ENCODE measurements around the gene COX6A2.

Gene COX6A2

GRCh38 chr16:31435341-31436220 lies 7.4 kb upstream of the COX6A2 start:
- Histone ChIP-seq H4K8ac (ENCODE audit: low read depth, low read length) (no peak overlapping the region), H2BK15ac (replicated peaks; ENCODE audit: low read depth) (no peak overlapping the region), H3K9ac (ENCODE audit: low read length) (no peak overlapping the region), H3K79me1 (ENCODE audit: low read length) (no peaks in the 10 kb centered on the region), H3K56ac (ENCODE audit: low read length) (no peak overlapping the region), H4K5ac (ENCODE audit: low read length) (no peak overlapping the region), H2BK5ac (ENCODE audit: low read length) (no peak overlapping the region), H3K27ac (ENCODE audit: low read depth, low read length) (no peak overlapping the region), H2AK5ac (ENCODE audit: low read length) (no peak overlapping the region), H3K27me3 (ENCODE audit: insufficient read depth, low read length, poor library complexity) (no peaks in the 10 kb centered on the region), H3K36me3 (ENCODE audit: control insufficient read depth, insufficient read depth, low read length) (no peaks in the 10 kb centered on the region), H3K4ac (ENCODE audit: low read depth, low read length) (no peak overlapping the region), H3K4me2 (ENCODE audit: low read length) (no peak overlapping the region), H3K4me3 (ENCODE audit: low read length) (no peak overlapping the region), H3K23ac (ENCODE audit: low read length) (no peak overlapping the region), H3K18ac (ENCODE audit: low read length) (no peak overlapping the region), H3K4me1 (ENCODE audit: control insufficient read depth, low read depth, low read length) (no peaks in the 10 kb centered on the region), H3K79me2 (ENCODE audit: control insufficient read depth, insufficient read depth, low read length) (no peaks in the 10 kb centered on the region), H2BK120ac (ENCODE audit: low read depth, low read length) (no peak overlapping the region)
- no CpG with 5 or more reads among the region's 47 CpGs for WGBS (ENCODE audit: extremely low coverage, insufficient coverage, low lambda C conversion rate)
- DNase-seq, result no peak

GRCh38 chr16:31430380-31431052 lies 2.4 kb upstream of the COX6A2 start:
- Histone ChIP-seq H4K5ac (ENCODE audit: low read length) (no peak overlapping the region), H3K4me3 (ENCODE audit: low read length) (no peak overlapping the region), H3K79me1 (ENCODE audit: low read length) (no peaks in the 10 kb centered on the region)

GRCh38 chr16:31429796-31430195 lies 1.6 kb upstream of the COX6A2 start:
- Histone ChIP-seq H3K4me2 (ENCODE audit: low read length) (no peak overlapping the region), H4K8ac (ENCODE audit: low read depth, low read length) (no peak overlapping the region), H3K27me3 (ENCODE audit: insufficient read depth, low read length, poor library complexity) (peaks cover 5% of the 10 kb centered on the region), H3K9ac (ENCODE audit: low read length) (no peak overlapping the region), H3K4ac (ENCODE audit: low read depth, low read length) (no peak overlapping the region), H3K56ac (ENCODE audit: low read length) (no peak overlapping the region), H3K36me3 (ENCODE audit: control insufficient read depth, insufficient read depth, low read length) (no peaks in the 10 kb centered on the region), H2BK15ac (replicated peaks; ENCODE audit: low read depth) (no peak overlapping the region), H3K79me2 (ENCODE audit: control insufficient read depth, insufficient read depth, low read length) (no peaks in the 10 kb centered on the region), H2AK5ac (ENCODE audit: low read length) (no peak overlapping the region), H2BK120ac (ENCODE audit: low read depth, low read length) (no peak overlapping the region), H4K5ac (ENCODE audit: low read length) (no peak overlapping the region), H3K27ac (ENCODE audit: low read depth, low read length) (no peak overlapping the region), H3K4me1 (ENCODE audit: control insufficient read depth, low read depth, low read length) (no peaks in the 10 kb centered on the region), H3K18ac (ENCODE audit: low read length) (no peak overlapping the region), H3K23ac (ENCODE audit: low read length) (no peak overlapping the region), H3K79me1 (ENCODE audit: low read length) (no peaks in the 10 kb centered on the region), H3K4me3 (ENCODE audit: low read length) (no peak overlapping the region), H2BK5ac (ENCODE audit: low read length) (no peak overlapping the region)
- no CpG with 5 or more reads among the region's 3 CpGs for WGBS (ENCODE audit: extremely low coverage, insufficient coverage, low lambda C conversion rate)
- no peak for DNase-seq

More at GRCh38 chr16:31430380-31431052, 2.4 kb upstream of the COX6A2 start:
- Histone ChIP-seq H3K9ac (ENCODE audit: low read length) (no peak overlapping the region), H2BK5ac (ENCODE audit: low read length) (no peak overlapping the region), H3K79me2 (ENCODE audit: control insufficient read depth, insufficient read depth, low read length) (no peaks in the 10 kb centered on the region), H3K36me3 (ENCODE audit: control insufficient read depth, insufficient read depth, low read length) (no peaks in the 10 kb centered on the region), H3K18ac (ENCODE audit: low read length) (no peak overlapping the region), H3K23ac (ENCODE audit: low read length) (no peak overlapping the region), H3K27ac (ENCODE audit: low read depth, low read length) (no peak overlapping the region), H3K27me3 (ENCODE audit: insufficient read depth, low read length, poor library complexity) (peaks cover 5% of the 10 kb centered on the region), H3K4ac (ENCODE audit: low read depth, low read length) (no peak overlapping the region), H3K56ac (ENCODE audit: low read length) (no peak overlapping the region), H2BK15ac (replicated peaks; ENCODE audit: low read depth) (no peak overlapping the region), H2BK120ac (ENCODE audit: low read depth, low read length) (no peak overlapping the region), H3K4me2 (ENCODE audit: low read length) (no peak overlapping the region), H3K4me1 (ENCODE audit: control insufficient read depth, low read depth, low read length) (no peaks in the 10 kb centered on the region), H2AK5ac (ENCODE audit: low read length) (no peak overlapping the region), H4K8ac (ENCODE audit: low read depth, low read length) (no peak overlapping the region)
- no peak for DNase-seq
- WGBS (ENCODE audit: extremely low coverage, insufficient coverage, low lambda C conversion rate), result no CpG with 5 or more reads among the region's 5 CpGs

GRCh38 chr16:31429314-31429713 lies 1.2 kb upstream of the COX6A2 start:
- no CpG with 5 or more reads among the region's 1 CpG for WGBS (ENCODE audit: extremely low coverage, insufficient coverage, low lambda C conversion rate)
- Histone ChIP-seq H3K79me1 (ENCODE audit: low read length) (no peaks in the 10 kb centered on the region), H2BK120ac (ENCODE audit: low read depth, low read length) (no peak overlapping the region), H4K5ac (ENCODE audit: low read length) (no peak overlapping the region), H4K8ac (ENCODE audit: low read depth, low read length) (no peak overlapping the region), H3K4me1 (ENCODE audit: control insufficient read depth, low read depth, low read length) (no peaks in the 10 kb centered on the region), H3K4ac (ENCODE audit: low read depth, low read length) (no peak overlapping the region), H2BK5ac (ENCODE audit: low read length) (no peak overlapping the region), H3K56ac (ENCODE audit: low read length) (no peak overlapping the region), H2BK15ac (replicated peaks; ENCODE audit: low read depth) (no peak overlapping the region), H3K9ac (ENCODE audit: low read length) (no peak overlapping the region), H2AK5ac (ENCODE audit: low read length) (no peak overlapping the region), H3K36me3 (ENCODE audit: control insufficient read depth, insufficient read depth, low read length) (no peaks in the 10 kb centered on the region), H3K18ac (ENCODE audit: low read length) (no peak overlapping the region), H3K79me2 (ENCODE audit: control insufficient read depth, insufficient read depth, low read length) (no peaks in the 10 kb centered on the region), H3K27me3 (ENCODE audit: insufficient read depth, low read length, poor library complexity) (peaks cover 5% of the 10 kb centered on the region), H3K4me2 (ENCODE audit: low read length) (no peak overlapping the region), H3K4me3 (ENCODE audit: low read length) (no peak overlapping the region), H3K27ac (ENCODE audit: low read depth, low read length) (no peak overlapping the region), H3K23ac (ENCODE audit: low read length) (no peak overlapping the region)
- no peak for DNase-seq

GRCh38 chr16:31428638-31429247 lies 583 bp upstream of the COX6A2 start:
- H3K4ac ChIP-seq (ENCODE audit: low read depth, low read length), result no peak overlapping the region
- no peaks in the 10 kb centered on the region for H3K79me2 ChIP-seq (ENCODE audit: control insufficient read depth, insufficient read depth, low read length)
- H3K27ac ChIP-seq (ENCODE audit: low read depth, low read length), result no peak overlapping the region
- H3K36me3 ChIP-seq (ENCODE audit: control insufficient read depth, insufficient read depth, low read length), result no peaks in the 10 kb centered on the region
- H3K56ac ChIP-seq (ENCODE audit: low read length), result no peak overlapping the region
- no peak overlapping the region for H4K5ac ChIP-seq (ENCODE audit: low read length)
- DNase-seq, result no peak
- peaks cover 5% of the 10 kb centered on the region for H3K27me3 ChIP-seq (ENCODE audit: insufficient read depth, low read length, poor library complexity)
- no peak overlapping the region for H2AK5ac ChIP-seq (ENCODE audit: low read length)
- no peaks in the 10 kb centered on the region for H3K79me1 ChIP-seq (ENCODE audit: low read length)
- H3K23ac ChIP-seq (ENCODE audit: low read length), result no peak overlapping the region
- WGBS (ENCODE audit: extremely low coverage, insufficient coverage, low lambda C conversion rate), result no CpG with 5 or more reads among the region's 7 CpGs
- H4K8ac ChIP-seq (ENCODE audit: low read depth, low read length), result no peak overlapping the region
- no peak overlapping the region for H3K4me2 ChIP-seq (ENCODE audit: low read length)
- no peak overlapping the region for H3K18ac ChIP-seq (ENCODE audit: low read length)
- H2BK15ac ChIP-seq (replicated peaks; ENCODE audit: low read depth), result no peak overlapping the region
- no peak overlapping the region for H2BK120ac ChIP-seq (ENCODE audit: low read depth, low read length)
- H3K4me1 ChIP-seq (ENCODE audit: control insufficient read depth, low read depth, low read length), result no peaks in the 10 kb centered on the region
- H3K9ac ChIP-seq (ENCODE audit: low read length), result no peak overlapping the region
- H2BK5ac ChIP-seq (ENCODE audit: low read length), result no peak overlapping the region
- no peak overlapping the region for H3K4me3 ChIP-seq (ENCODE audit: low read length)
